Adipose tissue (tissue), 3 donors: ENCODE data around the gene RASAL2. TPM values are rescaled to one million over a fixed set of nuclear protein-coding genes. Genes with fewer than 3 reads are reported as not detected.
"Not testable (repeated sequence)": the region's sequence is repeated elsewhere in the genome, so short reads cannot be mapped to it uniquely, and the experiment has no call there.

Experiments used
- H3K27ac ChIP-seq: one replicate; pipeline ENCODE4 v1.5.1; 2013; ENCODE audit warnings: low read depth, low read length
- WGBS, 3 donors: extraction: QIAGEN DNeasy Blood & Tissue Kit; methylation state at CpG; one replicate each; pipeline ENCODE4 v1.1.7; 2013; 5-methylcytosine and 5-hydroxymethylcytosine counted together
- polyA plus RNA-seq, 3 donors: library from polyadenylated mRNA; stranded (reverse); fragments of 200-250 nt; gene quantifications; one replicate each; pipeline ENCODE4 v1.2.3, GENCODE V29; 2013
- donor health status: healthy with polysubstance abuse.
- donor health status: Bipolar disorder and iron deficiency.
- donor health status: healthy.

Gene RASAL2
- polyA plus RNA-seq, 3 donors = 2.8 to 7.0 (median 3.3) TPM

DNA sequence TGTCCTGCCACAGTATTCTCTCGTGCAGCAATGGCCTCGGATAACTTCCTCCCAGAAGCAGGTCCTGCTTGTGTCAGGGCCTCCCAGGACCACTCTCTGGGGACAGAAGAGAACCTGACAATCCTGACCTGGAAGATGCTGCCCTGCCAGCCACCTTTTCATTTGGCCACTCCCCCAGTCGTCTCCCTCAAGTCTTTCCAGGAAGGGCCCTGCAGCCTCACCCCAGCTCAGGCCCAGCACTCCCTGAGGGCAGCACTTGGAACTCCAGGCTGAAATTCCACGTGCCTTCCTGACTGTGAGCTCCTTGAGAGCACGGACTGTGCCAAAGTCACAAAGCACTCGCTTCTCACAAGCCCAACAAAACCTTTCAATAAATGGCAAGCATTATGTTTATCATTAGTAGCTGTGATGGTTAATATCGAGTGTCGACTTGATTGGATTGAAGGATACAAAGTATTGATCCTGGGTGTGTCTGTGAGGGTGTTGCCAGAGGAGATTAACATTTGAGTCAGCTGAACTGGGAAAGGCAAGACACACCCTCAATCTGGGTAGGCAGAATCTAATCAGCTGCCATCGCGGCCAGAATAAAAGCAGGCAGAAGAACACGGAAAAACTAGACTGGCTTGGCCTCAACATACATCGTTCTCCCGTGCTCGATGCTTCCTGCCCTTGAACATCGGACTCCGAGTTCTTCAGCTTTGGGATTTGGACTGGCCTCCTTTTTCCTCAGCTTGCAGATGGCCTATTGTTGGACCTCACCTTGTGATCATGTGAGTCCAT is 405.2 kb downstream of the RASAL2 start:
- 80 to 89% (median 88%) methylated on average over 16 of the region's 16 CpGs for WGBS, 3 donors
- no peak overlapping the region for H3K27ac ChIP-seq

DNA sequence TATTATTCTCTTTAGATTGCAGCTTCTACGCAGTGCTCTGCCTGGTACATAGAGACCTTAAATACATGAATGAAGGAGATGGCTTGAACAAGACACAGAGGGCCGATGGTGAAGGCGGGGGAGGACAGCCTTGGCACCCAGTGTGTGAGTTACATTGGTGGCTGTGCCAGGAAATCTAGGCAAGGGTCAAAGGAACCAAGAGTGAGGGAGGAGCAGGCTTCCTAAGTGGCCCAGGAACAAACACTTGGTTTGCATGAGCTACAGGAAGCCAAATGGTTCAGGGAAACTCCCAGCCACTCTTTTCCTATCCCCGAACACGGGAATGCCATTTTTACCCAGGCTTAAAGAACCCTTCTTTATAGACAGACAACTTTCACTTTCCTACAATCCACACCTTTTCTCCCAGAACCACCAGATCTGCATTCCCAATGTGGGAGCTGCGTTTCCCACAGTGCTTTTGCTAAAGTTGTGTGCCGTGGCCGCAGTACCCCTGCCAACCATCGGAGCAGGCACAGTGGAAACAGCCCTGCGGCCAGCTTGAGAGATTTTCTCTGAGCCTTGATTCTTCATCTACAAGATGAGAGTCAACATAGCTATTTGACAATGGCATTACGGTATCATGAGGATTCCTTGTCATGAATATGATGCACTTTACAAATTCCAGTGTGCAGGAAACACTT is 406.3 kb downstream of the RASAL2 start:
- H3K27ac ChIP-seq = no peak overlapping the region
- 84 to 86% (median 84%) methylated on average over 11 of the region's 11 CpGs for WGBS, 3 donors

DNA sequence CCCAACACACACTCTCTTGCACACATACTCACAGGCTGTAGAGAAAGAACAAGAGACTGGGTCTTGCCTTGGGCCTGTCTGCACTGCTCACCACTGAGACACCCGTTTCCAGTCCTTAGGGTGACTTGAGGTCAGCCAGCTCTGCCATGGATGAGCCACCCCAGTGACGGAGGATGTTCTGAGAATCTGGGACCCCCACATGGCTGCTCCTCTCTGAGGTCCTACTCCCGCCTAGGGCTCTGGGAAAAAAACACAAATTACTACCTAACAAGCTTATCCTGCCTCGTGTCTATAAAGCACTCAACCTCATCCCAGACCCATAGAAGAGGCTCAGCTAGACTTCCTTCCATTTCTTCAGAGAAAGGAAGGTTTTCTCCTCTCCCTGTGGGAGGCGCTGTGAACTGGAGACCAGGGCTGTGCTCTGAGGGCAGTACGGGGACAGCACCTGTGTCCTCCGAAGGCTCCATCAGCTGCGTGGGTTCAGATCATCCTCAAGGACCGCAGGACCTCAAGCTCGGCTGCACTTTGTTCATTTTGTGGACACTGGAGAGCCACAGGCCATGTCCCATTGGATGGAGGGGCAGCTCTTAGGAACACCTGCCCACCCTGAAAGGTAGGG is 407.1 kb downstream of the RASAL2 start:
- no peak overlapping the region for H3K27ac ChIP-seq
- WGBS, 3 donors = 90 to 93% (median 93%) methylated on average over 10 of the region's 10 CpGs

DNA sequence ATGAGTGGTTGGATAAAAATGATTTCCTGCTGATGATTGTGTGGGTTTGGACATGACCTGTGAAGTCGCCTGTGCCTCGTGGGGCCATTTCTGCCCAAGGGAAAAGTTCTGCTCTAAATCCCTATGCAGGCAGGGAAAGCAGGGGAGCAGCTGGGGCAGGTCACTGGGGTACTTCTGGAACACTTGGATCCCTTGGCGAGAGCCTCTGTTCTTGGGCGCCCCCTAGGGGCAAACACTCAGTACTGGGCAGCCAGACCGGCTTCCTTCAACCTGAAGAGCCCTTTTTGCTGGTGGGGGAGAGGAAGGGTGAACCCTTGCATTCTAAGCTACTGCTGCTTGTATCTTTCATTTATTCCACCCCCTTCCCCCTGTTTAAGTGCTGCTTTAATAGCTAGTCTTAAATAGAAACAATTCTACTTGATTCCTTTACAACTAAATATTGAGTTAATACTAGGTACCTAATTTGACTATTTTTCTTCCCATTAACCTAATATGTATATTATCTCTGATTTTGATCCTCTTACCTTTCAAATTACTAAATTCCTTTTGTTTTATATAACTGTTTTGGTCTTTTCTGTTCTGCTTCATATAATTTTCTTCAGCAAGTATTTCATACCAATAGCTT is 407.9 kb downstream of the RASAL2 start:
- 25 to 30% (median 26%) methylated on average over 5 of the region's 5 CpGs for WGBS, 3 donors

DNA sequence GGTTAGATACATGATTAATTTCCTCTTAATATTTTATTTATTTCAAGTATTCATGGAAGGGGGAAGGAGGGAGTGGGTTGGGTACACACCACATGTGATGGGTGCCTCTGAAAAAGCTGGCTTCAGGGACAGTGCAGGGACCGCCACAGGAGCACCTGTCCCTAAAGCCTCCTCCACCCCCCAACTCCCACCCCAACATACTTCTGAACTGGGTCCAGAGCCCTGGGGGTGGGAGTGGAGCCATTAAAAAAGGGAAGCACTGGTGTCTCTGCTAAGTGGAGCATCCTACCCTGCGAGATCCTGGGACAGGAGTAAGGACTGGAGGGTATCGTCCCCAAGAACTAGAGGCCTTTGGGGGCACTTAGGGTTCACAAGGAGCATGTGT is 408.4 kb downstream of the RASAL2 start:
- WGBS, 3 donors = 88 to 92% (median 91%) methylated on average over 3 of the region's 3 CpGs
- H3K27ac ChIP-seq = no peak overlapping the region

More for the DNA sequence above, 407.9 kb downstream of the RASAL2 start:
- H3K27ac ChIP-seq = no peak overlapping the region

DNA sequence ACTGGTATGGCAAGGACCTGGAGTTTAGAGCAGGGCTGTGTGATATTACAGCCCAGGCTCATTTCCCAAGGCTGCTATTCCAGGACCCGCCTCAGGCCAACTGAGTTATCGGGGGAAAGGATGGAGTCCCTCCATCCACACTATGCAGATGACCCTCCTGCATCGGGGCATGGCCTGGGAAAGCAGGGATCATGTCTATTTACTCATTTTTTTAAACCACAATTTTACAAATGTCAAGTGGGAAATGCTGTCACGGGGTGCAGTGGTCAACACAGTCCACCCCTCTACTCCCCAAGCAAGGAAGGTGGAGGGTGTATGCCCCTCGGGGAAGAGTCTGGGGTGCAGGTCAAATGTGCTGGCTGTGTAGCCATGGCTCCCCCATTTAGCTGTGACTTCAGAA is 409.0 kb downstream of the RASAL2 start:
- 92 to 93% (median 93%) methylated on average over 5 of the region's 5 CpGs for WGBS, 3 donors
- H3K27ac ChIP-seq = no peak overlapping the region

DNA sequence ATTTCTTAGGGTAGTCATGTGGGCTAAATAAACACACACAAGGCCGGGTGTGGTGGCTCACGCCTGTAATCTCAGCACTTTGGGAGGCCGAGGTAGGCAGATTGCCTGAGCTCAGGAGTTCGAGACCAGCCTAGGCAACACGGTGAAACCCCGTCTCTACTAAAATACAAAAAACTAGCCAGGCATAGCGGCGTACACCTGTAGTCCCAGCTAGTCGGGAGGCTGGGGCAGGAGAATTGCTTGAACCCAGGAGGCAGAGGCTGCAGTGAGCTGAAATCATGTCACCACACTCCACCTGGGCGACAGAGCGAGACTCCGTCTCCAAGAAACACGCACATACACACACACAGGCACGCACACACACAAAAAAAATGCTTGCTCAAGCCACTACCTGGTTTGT is 409.4 kb downstream of the RASAL2 start:
- WGBS, 3 donors = 90 to 96% (median 94%) methylated on average over 14 of the region's 14 CpGs
- not testable (repeated sequence) for H3K27ac ChIP-seq

DNA sequence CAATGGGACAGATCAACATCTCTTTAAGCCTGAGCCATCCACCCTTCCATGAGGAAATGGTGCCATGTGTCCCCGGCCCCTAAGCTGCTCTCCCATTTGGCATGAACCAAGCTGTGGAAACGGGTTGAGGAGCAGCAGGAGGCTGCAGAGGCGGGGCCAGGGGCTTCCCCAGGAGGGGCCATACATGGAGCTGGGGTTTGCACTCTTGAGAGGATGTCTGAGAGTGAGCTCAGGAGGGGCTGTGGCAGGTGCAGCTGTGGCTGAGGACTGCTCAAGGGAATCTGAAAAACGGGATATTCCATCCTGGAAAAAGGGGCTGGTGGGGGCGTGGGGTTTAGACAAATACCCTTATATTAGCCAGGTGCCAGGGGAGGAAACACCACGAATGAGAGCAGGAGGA is 409.9 kb downstream of the RASAL2 start:
- 70 to 83% (median 71%) methylated on average over 6 of the region's 6 CpGs for WGBS, 3 donors
- H3K27ac ChIP-seq = no peak overlapping the region

DNA sequence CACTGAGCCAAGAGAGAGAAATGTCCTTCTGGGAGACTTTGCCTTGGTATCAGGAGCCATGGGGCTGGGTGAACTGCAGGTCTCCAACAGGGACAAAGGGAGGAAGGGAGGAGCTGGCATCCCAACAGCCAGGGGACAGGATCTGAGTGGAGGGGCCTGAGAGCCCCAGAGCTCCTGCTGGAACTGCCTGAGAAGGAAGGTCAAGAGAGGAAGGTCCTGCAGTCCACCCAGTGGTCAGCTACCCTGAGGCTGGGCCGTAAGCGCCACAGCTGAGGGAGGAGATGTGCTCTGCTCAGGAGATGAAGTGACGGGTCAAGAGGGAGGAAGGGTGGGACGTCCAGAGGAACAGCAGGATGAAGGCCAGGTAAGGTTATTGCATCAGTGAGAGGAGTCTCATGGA is 410.4 kb downstream of the RASAL2 start:
- H3K27ac ChIP-seq = no peak overlapping the region
- 83 to 89% (median 84%) methylated on average over 4 of the region's 4 CpGs for WGBS, 3 donors

DNA sequence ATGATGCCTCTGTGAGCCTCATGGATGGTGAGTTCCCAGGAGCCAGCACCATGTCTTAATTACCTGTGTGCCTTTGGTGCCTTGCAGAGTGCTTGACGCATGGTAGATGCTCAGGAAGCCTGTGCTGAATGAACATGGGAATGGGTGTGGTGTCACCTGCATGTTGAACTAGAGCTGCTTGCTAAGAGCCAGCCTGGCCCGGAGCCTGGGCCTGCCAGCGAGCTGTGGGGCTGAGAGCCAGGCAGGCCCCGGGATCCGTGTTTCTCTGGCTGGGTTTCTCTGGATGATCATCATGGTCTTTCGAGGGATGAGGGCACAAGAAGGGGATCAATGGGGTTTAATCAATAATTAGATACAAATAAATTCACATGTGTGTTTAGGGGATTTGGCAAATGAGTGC is 412.3 kb downstream of the RASAL2 start:
- 55 to 90% (median 76%) methylated on average over 6 of the region's 6 CpGs for WGBS, 3 donors
- H3K27ac ChIP-seq = no peak overlapping the region

DNA sequence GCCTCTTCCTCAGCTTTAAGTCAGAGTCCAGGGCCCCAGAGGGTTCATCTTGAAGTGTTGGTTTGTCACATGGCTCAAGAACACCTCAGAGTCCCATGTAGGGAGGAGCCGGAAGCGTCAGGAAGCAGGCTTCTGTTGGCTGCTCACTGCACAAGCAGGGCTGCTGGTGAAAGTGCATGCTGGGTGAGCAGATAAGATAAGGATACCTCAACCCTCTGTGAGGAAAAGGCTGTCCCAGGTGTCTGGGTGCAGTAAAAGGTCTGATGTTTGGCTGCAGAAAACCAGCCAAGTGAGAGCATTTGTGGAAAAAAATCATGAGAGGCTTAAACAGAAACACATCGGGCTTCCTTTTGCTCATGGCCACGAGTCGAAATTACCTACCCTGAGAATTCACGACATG is 412.8 kb downstream of the RASAL2 start:
- H3K27ac ChIP-seq = no peak overlapping the region
- 63 to 84% (median 80%) methylated on average over 6 of the region's 6 CpGs for WGBS, 3 donors

DNA sequence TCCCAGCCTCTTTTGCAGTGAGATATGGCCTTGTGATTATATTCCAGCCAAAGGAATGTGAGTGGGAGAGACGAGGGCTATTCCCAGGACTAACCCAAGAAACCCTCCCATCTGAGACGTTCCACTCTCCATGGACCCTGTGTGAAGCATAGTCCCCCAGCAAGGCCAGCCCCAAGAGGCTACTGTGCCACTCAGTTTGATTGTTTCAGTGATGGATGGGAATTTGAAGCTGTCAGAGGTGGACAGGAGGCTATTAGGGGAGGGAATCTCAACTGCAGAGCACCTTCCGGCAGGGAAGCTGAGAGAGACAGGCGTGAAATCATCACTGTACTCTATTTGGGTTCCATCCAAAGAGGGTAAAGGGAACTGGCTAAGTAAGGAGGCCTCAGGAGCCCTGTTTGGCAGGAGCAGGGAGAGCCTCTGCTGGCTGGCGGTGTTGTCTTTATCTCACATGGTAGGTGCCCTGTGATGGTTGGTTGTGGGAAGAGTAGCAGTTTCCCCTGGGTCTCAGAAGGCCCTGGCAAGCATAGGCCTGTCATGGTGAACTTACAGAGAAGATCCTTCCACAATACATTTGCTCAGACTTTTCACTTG is 415.6 kb downstream of the RASAL2 start:
- no peak overlapping the region for H3K27ac ChIP-seq
- 53 to 90% (median 69%) methylated on average over 5 of the region's 5 CpGs for WGBS, 3 donors

DNA sequence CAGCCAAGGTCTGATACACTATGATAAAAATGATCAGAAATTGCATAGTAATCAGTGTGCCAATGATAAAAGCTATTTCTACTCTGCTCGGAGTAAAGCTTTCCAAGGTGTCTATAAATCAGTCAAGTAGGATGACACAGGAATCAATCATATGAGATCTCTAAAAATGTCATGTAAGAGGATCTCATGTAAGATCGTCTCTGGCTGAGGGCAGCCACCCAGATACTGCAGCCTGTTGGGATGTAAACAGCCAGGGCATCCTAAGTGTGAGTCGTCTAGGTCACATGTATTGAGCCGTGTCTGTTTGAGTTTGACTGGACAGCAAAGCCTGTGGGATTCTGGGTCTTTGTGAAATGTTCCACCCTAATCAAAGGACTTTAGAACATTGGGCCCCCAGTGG is 416.3 kb downstream of the RASAL2 start:
- WGBS, 3 donors = 87 to 89% (median 88%) methylated on average over 4 of the region's 4 CpGs
- H3K27ac ChIP-seq = no peak overlapping the region

DNA sequence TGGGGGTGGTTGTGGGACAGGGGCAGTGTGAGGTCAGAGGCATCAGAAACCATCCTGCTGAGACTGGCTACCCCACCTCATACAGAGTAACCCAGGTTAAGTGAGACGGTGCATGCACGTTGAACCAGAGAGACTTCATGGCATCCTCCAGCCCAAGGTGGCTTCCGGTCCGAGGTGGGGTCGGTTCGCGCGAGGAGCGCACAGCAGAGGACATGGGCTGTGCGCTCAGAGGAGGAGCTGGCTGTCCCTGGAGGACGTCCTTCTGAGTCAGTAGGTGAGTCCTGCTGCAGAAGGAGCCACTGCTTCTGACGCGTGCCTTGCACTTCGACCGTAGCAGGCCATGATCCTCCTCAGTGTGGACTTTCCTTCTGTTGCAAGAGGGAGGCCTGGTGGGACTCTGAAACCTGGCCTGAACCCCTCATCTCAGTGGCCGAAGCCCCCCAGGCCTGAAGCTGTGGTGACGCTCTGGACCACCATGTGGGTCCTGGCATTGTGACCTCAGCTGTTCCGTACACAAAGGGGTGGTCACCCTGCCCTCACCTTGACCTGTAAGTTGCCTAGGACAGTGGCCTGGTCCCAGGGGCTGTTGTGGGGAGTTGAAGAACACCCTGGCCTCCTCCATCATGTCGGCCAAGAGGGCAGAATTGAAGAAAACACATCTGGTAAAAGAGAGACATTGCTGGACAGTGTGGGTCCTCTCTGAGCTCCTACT is 418.8 kb downstream of the RASAL2 start, which contains the start of gene TEX35:
Gene TEX35, plus strand, starts transcription at position 544 of the 712 bp plus-strand sequence. Its CDS starts 80 bp downstream, at position 624.
- H3K27ac ChIP-seq = no peak within 1 kb of the TSS
- 94 to 97% (median 96%) methylated on average over 19 of the region's 19 CpGs for WGBS, 3 donors

DNA sequence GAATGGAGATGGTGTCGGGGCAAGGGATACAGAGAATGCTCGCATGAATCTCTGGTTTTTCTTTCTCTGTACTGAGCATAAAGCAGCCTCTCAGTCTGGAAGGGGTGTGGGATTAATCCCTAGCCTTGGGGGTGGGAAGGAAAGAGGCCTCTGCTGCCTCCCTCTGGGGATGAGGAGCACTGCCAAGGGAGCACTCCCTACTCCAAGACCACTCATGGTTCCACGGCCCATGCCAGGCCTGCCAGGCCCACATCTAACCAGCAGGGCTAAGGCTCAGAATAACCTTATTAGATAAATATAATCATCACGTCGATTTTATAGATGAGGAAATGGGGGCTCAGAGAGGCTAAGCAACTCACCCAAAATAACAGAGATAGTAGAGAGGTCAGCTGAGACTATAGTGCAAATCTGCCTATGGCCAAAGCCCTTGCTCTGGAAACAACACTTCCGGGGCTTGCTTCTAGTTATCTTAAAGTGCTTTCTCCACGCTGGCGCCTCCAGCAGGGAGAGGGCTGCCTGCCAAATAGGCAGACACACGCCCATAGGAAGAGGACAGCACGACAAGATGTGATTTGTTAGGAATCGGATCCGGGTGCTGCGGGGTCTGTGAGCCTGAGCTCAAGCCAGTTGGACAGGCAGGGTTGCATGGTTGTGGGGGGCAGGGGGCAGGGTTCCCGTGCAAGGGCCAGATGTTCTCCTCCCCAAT is 419.5 kb downstream of the RASAL2 start:
- H3K27ac ChIP-seq = no peak overlapping the region
- WGBS, 3 donors = 56 to 70% (median 64%) methylated on average over 14 of the region's 14 CpGs

DNA sequence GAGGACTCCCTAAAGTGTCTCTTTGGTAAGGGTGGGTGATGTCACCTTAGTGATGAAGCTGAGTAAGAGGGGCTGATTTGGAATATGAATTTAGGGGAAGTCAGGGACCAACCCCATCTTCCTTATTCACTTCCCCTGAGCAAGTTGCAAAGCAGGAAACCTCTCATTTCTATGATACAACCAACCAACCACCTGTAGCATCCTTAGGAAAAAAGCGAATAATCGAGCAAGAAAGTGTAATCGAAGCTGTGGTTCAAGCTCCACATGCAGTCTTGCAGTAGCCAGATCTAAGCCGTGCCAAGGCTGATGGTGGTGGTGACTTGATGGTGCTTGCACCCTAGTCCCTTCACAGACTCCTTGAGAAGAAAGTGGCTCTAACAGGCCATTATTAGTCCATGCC is 422.2 kb downstream of the RASAL2 start:
- no peak overlapping the region for H3K27ac ChIP-seq
- 94 to 97% (median 96%) methylated on average over 4 of the region's 4 CpGs for WGBS, 3 donors

DNA sequence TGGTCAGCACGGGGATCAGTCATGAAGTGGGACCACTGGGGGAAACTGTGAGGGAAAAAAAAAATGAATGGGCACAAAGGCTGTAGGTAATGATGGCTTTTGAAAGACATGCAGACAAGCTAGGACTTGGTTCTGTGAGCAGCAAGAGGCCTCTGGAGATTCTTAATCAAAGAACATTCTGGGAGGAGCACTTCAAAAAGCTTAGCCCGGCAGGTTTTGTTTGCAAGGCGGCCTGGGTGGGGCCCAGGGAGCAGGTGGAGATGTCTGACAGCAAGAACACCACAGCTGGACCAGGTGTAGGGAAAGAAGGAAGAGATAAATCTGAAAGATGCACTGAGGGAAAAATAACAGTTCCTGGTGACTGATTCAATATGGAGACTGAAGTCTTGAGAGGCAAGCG is 425.0 kb downstream of the RASAL2 start:
- no peak overlapping the region for H3K27ac ChIP-seq
- WGBS, 3 donors = 68 to 82% (median 79%) methylated on average over 4 of the region's 4 CpGs
